HepG2 (cell line): ENCODE data around the gene HSF2BP. TPM values are rescaled to one million over a fixed set of nuclear protein-coding genes. Genes with fewer than 3 reads are reported as not detected.

Experiments used
- ATF3 ChIP-seq: sonication (generic); formaldehyde crosslinking; IDR thresholded peaks from 2 replicates; pipeline ENCODE4 v1.4.0; 2020; ENCODE audit warnings: missing genetic modification reagents
- CEBPG ChIP-seq: IDR thresholded peaks from 2 replicates; pipeline ENCODE4 v1.6.1; 2016
- EEA1 ChIP-seq: sonication (generic); formaldehyde crosslinking; IDR thresholded peaks from 2 replicates; pipeline ENCODE4 v1.5.1; 2020; ENCODE audit warnings: mild to moderate bottlenecking, missing genetic modification reagents, borderline replicate concordance
- FOSL1 ChIP-seq: sonication (generic); formaldehyde crosslinking; IDR thresholded peaks from 2 replicates; pipeline ENCODE4 v1.9.0; 2021; ENCODE audit warnings: missing genetic modification reagents, borderline replicate concordance
- FOXM1 ChIP-seq: sonication (generic); formaldehyde crosslinking; IDR thresholded peaks from 2 replicates; pipeline ENCODE4 v1.5.0; 2020; ENCODE audit warnings: missing genetic modification reagents
- HDAC6 ChIP-seq: fragments of 200-600 bp; sonication (generic); IDR thresholded peaks from 2 replicates; pipeline ENCODE4 v1.7.0; 2017; ENCODE audit warnings: mild to moderate bottlenecking, antibody characterized with exemption, low read length, low read depth
- IKZF1 ChIP-seq: fragments of 450-650 bp; IDR thresholded peaks from 2 replicates; pipeline ENCODE4 v1.7.1; 2016
- JARID2 ChIP-seq: sonication (generic); formaldehyde crosslinking; IDR thresholded peaks from 2 replicates; pipeline ENCODE4 v1.8.1; 2023; ENCODE audit warnings: missing genetic modification reagents, inconsistent platforms; ENCODE audit not compliant: insufficient replicate concordance
- KDM3A ChIP-seq: IDR thresholded peaks from 2 replicates; pipeline ENCODE4 v1.6.1; 2018; ENCODE audit warnings: low read depth, missing compliant biosample characterization
- KLF9 ChIP-seq: IDR thresholded peaks from 2 replicates; pipeline ENCODE4 v1.6.1; 2016; ENCODE audit warnings: low read depth
- MIXL1 ChIP-seq: IDR thresholded peaks from 2 replicates; pipeline ENCODE4 v1.6.1; 2016
- MLLT10 ChIP-seq: sonication (generic); formaldehyde crosslinking; IDR thresholded peaks from 2 replicates; pipeline ENCODE4 v1.4.0; 2020; ENCODE audit warnings: missing genetic modification reagents
- MYNN ChIP-seq: sonication (generic); formaldehyde crosslinking; IDR thresholded peaks from 2 replicates; pipeline ENCODE4 v1.4.0; 2020; ENCODE audit warnings: mild to moderate bottlenecking, low read depth, missing genetic modification reagents
- NCOA2 ChIP-seq: sonication (generic); formaldehyde crosslinking; IDR thresholded peaks from 2 replicates; pipeline ENCODE4 v1.8.0; 2022; ENCODE audit warnings: inconsistent platforms
- NKX3-1 ChIP-seq: sonication (generic); formaldehyde crosslinking; IDR thresholded peaks from 2 replicates; pipeline ENCODE4 v1.5.0; 2020; ENCODE audit warnings: missing genetic modification reagents
- RCOR2 ChIP-seq: IDR thresholded peaks from 2 replicates; pipeline ENCODE4 v1.6.1; 2016; ENCODE audit warnings: missing biosample characterization, missing genetic modification reagents
- SETDB1 ChIP-seq: sonication (generic); formaldehyde crosslinking; IDR thresholded peaks from 2 replicates; pipeline ENCODE4 v1.5.1; 2020; ENCODE audit warnings: missing genetic modification reagents, mild to moderate bottlenecking, borderline replicate concordance
- SP140L ChIP-seq: sonication (generic); formaldehyde crosslinking; IDR thresholded peaks from 2 replicates; pipeline ENCODE4 v1.4.0; 2020; ENCODE audit warnings: missing genetic modification reagents, borderline replicate concordance
- SRSF1 ChIP-seq: fragments of 200-400 bp; formaldehyde crosslinking; optimal IDR thresholded peaks from 2 replicates; pipeline ENCODE3; 2017; ENCODE audit warnings: mild to moderate bottlenecking, low read depth, low read length, moderate library complexity
- YEATS2 ChIP-seq: sonication (generic); formaldehyde crosslinking; IDR thresholded peaks from 2 replicates; pipeline ENCODE4 v1.4.0; 2020; ENCODE audit warnings: missing genetic modification reagents, borderline replicate concordance
- ZBTB21 ChIP-seq: sonication (generic); formaldehyde crosslinking; IDR thresholded peaks from 2 replicates; pipeline ENCODE4 v1.4.0; 2020; ENCODE audit warnings: missing genetic modification reagents
- ZKSCAN8 ChIP-seq: IDR thresholded peaks from 2 replicates; pipeline ENCODE4 v1.6.1; 2016; ENCODE audit warnings: borderline replicate concordance, missing genetic modification reagents, missing compliant biosample characterization
- ZNF235 ChIP-seq: sonication (generic); formaldehyde crosslinking; IDR thresholded peaks from 2 replicates; pipeline ENCODE4 v1.8.1; 2023; ENCODE audit warnings: mild to moderate bottlenecking, missing genetic modification reagents, borderline replicate concordance
- ZNF713 ChIP-seq: sonication (generic); formaldehyde crosslinking; IDR thresholded peaks from 2 replicates; pipeline ENCODE4 v1.4.0; 2020; ENCODE audit warnings: mild to moderate bottlenecking, missing genetic modification reagents
- polyA plus RNA-seq, 8 experiments: library from polyadenylated mRNA; depleted of rRNA in 3 of 8; stranded (reverse) in 7 of 8; unstranded in 1 of 8; fragments of >200 nt; fragmentation: Illumina TruSeq in 4 of 8; extraction: Trizol in 4 of 8; gene quantifications; 2 replicates each; pipeline versions ENCODE4 v1.2.1 to v1.2.3, GENCODE V29; 2011 to 2016; ENCODE audit warnings: low read depth in 4 of 8, missing spikeins in 1 of 8, mixed read lengths in 1 of 8; ENCODE audit not compliant: insufficient read depth in 1 of 8
- total RNA-seq, 5 experiments: library from RNA; depleted of rRNA; stranded (reverse); fragments of >200 nt; fragmentation: Illumina TruSeq; extraction: Trizol; gene quantifications; 2 replicates each; pipeline ENCODE4 v1.2.3, GENCODE V29; 2016; ENCODE audit warnings: low read depth in 1 of 5
- TF ChIP-seq, protein P1 (sequence below): sonication (generic); formaldehyde crosslinking; IDR thresholded peaks from 2 replicates; pipeline ENCODE4 v1.4.0; 2020; ENCODE audit warnings: mild to moderate bottlenecking, missing genetic modification reagents
- TF ChIP-seq, protein P2 (sequence below): sonication (generic); formaldehyde crosslinking; IDR thresholded peaks from 2 replicates; pipeline ENCODE4 v1.9.0; 2021; ENCODE audit warnings: missing genetic modification reagents, borderline replicate concordance
- TF ChIP-seq, protein P3 (sequence below): sonication (generic); formaldehyde crosslinking; IDR thresholded peaks from 2 replicates; pipeline ENCODE4 v1.8.1; 2023; ENCODE audit warnings: mild to moderate bottlenecking, missing genetic modification reagents
- TF ChIP-seq, protein P4 (sequence below): sonication (generic); formaldehyde crosslinking; IDR thresholded peaks from 2 replicates; pipeline ENCODE4 v1.8.0; 2022; ENCODE audit warnings: mild to moderate bottlenecking, missing genetic modification reagents, moderate library complexity

Gene HSF2BP
- total and polyA plus RNA-seq, 2 of the 13 experiments (the other 11 are each of a cell fraction or from before 2014, with no cell fraction given), result 0.67 to 2.2 TPM

- TF ChIP-seq SRSF1, result no peak
- peak; percentile 90 for TF ChIP-seq FOXM1 (CRISPR knock-in tag)
- TF ChIP-seq NCOA2 (CRISPR knock-in tag), result peak; percentile 36; the same call in 1 of the 2 replicates
- TF ChIP-seq ZNF713 (CRISPR knock-in tag), result no peak
- TF ChIP-seq FOSL1 (CRISPR knock-in tag), result no peak
- TF ChIP-seq YEATS2 (CRISPR knock-in tag), result peak; percentile 68; the same call in 1 of the 2 replicates
- peak; percentile 98 for TF ChIP-seq NKX3-1 (CRISPR knock-in tag)
- TF ChIP-seq RCOR2, result no peak
- TF ChIP-seq, protein P1, sequence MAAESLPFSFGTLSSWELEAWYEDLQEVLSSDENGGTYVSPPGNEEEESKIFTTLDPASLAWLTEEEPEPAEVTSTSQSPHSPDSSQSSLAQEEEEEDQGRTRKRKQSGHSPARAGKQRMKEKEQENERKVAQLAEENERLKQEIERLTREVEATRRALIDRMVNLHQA (CRISPR knock-in tag), result no peak
- peak; percentile 53; the same call in 1 of the 2 replicates for TF ChIP-seq ATF3
- no peak for TF ChIP-seq SETDB1 (CRISPR knock-in tag)
- TF ChIP-seq MYNN (CRISPR knock-in tag), result peak; percentile 79
- no peak for TF ChIP-seq MIXL1 (CRISPR knock-in tag)
- TF ChIP-seq KLF9 (CRISPR knock-in tag), result no peak
- no peak; the same call in 1 of the 2 replicates for TF ChIP-seq ZKSCAN8 (CRISPR knock-in tag)
- no peak for TF ChIP-seq MLLT10 (CRISPR knock-in tag)
- TF ChIP-seq KDM3A (CRISPR knock-in tag), result no peak
- 0 out of 2 replicates have a peak, but pooled peaks have one; percentile 21 for TF ChIP-seq CEBPG (CRISPR knock-in tag)
- peak; percentile 98; the same call in 1 of the 2 replicates for TF ChIP-seq EEA1 (CRISPR knock-in tag)
- TF ChIP-seq, protein P2, sequence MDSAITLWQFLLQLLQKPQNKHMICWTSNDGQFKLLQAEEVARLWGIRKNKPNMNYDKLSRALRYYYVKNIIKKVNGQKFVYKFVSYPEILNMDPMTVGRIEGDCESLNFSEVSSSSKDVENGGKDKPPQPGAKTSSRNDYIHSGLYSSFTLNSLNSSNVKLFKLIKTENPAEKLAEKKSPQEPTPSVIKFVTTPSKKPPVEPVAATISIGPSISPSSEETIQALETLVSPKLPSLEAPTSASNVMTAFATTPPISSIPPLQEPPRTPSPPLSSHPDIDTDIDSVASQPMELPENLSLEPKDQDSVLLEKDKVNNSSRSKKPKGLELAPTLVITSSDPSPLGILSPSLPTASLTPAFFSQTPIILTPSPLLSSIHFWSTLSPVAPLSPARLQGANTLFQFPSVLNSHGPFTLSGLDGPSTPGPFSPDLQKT (CRISPR knock-in tag), result peak; percentile 73; the same call in 1 of the 2 replicates
- TF ChIP-seq ZBTB21 (CRISPR knock-in tag), result no peak
- no peak for TF ChIP-seq HDAC6
- TF ChIP-seq, protein P3, sequence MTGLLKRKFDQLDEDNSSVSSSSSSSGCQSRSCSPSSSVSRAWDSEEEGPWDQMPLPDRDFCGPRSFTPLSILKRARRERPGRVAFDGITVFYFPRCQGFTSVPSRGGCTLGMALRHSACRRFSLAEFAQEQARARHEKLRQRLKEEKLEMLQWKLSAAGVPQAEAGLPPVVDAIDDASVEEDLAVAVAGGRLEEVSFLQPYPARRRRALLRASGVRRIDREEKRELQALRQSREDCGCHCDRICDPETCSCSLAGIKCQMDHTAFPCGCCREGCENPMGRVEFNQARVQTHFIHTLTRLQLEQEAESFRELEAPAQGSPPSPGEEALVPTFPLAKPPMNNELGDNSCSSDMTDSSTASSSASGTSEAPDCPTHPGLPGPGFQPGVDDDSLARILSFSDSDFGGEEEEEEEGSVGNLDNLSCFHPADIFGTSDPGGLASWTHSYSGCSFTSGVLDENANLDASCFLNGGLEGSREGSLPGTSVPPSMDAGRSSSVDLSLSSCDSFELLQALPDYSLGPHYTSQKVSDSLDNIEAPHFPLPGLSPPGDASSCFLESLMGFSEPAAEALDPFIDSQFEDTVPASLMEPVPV (CRISPR knock-in tag), result peak; percentile 92; the same call in 1 of the 2 replicates
- peak; percentile 98 for TF ChIP-seq ZNF235 (CRISPR knock-in tag)
- no peak for TF ChIP-seq SP140L
- TF ChIP-seq IKZF1, result no peak
- TF ChIP-seq JARID2 (CRISPR knock-in tag), result no peak
- TF ChIP-seq, protein P4, sequence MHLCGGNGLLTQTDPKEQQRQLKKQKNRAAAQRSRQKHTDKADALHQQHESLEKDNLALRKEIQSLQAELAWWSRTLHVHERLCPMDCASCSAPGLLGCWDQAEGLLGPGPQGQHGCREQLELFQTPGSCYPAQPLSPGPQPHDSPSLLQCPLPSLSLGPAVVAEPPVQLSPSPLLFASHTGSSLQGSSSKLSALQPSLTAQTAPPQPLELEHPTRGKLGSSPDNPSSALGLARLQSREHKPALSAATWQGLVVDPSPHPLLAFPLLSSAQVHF (CRISPR knock-in tag), result peak; percentile 97
Measured at GRCh38 chr21:43659136-43660000, at the start of gene HSF2BP, which contains the start of gene RRP1B (continued).
